GM18909 (cell line): Measurements from ENCODE around the gene KRTAP9-9.
"Not testable (repeated sequence)": the region's sequence is repeated elsewhere in the genome, so short reads cannot be mapped to it uniquely, and the experiment has no call there.

Experiments
- ATAC-seq: cut with Tn5 transposase; IDR thresholded peaks from one replicate; pipeline ENCODE4 v1.9.1; 2021; ENCODE audit warnings: mild to moderate bottlenecking; ENCODE audit not compliant: unreplicated experiment, poor library complexity

The KRTAP9-9 gene

DNA sequence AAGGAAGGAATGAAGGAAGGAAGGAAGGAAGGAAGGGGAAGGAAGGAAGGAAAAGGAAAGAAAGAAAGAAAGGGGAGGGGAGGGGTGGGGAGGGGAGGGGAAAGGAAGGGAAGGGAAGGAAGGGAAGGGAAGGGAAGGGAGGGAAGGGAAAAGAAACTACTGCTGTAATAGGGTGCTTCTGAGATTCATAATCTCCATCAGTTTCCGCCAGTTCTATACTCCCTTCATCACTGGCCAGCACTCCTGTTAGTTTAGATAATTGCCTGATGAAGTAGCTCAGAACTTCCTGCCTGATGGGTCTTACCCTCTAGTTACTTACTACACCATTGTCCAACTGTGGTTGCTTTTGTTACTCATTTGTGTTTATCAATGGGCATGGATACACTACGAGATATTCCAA is 8.0 kb downstream of the KRTAP9-9 start:
- no peak for ATAC-seq

GRCh38 chr17:41264599-41264998 is 9.4 kb downstream of the KRTAP9-9 start:
- no peak for ATAC-seq

DNA sequence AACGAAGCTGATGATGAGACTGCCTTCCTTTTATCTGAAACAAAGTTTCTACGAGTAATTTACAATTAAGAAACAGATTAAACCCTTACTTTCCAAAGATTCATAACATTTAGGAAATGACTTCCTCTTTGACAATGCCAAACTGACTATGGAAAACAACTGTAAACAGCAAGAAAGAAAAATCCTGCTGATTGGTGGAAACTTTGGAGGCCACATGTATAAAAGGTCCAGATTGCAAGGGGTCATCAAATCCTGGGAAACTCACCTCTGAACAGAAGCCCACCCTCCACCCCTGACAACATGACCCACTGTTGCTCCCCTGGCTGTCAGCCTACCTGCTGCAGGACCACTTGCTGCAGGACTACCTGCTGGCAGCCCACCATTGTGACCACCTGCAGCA is 9.9 kb downstream of the KRTAP9-9 start, which contains the start of gene KRTAP9-6:
TSS of gene KRTAP9-6 (plus strand) at position 301 of the 400 bp plus-strand sequence. CDS start at position 301, 0 bp downstream.
- ATAC-seq = no peak

DNA sequence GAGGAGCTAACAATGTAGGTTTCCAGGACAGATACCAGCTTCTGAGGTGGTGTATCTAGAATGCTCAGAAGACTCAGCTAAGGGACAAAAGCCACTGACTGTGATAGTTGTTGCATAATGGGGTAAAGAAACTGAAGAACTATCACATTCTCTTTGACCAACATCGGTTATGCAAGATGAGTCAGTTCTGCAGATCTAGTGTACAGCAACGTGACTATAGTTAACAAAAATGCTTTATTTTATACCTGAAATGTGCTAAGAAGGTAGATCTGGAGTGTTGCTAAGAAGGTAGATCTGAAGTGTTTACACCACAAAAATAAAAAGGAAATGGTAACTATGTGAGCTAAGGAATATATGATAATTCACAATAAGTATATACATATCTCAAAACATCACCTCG is 12.5 kb downstream of the KRTAP9-9 start:
- ATAC-seq = no peak

- not testable (repeated sequence) for ATAC-seq
Observed at GRCh38 chr17:41271323-41271722, 16.1 kb downstream of the KRTAP9-9 start.

DNA sequence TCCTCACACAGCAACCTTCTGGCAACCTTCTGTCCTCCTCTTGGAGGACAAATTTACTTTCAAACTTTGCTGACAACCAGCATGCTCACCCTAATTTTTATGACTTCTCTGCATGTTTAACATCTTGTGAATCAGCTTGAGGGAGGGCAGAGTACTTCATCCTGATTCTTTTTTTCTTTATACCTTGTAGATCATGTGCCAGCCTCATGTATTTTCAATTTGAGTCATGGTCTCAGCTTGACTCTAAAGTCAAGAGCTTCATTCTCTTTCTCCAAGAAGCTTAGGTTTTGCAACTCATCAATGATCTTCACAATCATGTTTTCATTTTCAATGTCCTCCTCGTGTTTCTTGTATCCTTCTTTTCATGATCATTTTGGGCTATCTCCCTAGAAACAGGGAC is 16.7 kb downstream of the KRTAP9-9 start:
- ATAC-seq = no peak

DNA sequence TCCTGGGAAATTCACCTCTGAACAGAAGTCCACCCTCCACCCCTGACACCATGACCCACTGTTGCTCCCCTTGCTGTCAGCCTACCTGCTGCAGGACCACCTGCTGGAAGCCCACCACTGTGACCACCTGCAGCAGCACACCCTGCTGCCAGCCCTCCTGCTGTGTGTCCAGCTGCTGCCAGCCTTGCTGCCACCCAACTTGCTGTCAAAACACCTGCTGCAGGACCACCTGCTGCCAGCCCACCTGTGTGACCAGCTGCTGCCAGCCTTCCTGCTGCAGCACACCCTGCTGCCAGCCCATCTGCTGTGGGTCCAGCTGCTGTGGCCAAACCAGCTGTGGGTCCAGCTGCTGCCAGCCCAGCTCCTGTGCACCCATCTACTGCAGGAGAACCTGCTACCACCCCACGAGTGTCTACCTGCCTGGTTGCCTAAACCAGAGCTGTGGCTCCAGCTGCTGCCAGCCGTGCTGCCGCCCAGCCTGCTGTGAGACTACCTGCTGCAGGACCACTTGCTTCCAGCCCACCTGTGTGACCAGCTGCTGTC is 20.5 kb downstream of the KRTAP9-9 start, which contains the start of gene KRTAP9-7:
TSS of gene KRTAP9-7 (plus strand) at position 51 of the 543 bp plus-strand sequence. CDS start at position 51, 0 bp downstream.
- ATAC-seq = not testable (repeated sequence)

DNA sequence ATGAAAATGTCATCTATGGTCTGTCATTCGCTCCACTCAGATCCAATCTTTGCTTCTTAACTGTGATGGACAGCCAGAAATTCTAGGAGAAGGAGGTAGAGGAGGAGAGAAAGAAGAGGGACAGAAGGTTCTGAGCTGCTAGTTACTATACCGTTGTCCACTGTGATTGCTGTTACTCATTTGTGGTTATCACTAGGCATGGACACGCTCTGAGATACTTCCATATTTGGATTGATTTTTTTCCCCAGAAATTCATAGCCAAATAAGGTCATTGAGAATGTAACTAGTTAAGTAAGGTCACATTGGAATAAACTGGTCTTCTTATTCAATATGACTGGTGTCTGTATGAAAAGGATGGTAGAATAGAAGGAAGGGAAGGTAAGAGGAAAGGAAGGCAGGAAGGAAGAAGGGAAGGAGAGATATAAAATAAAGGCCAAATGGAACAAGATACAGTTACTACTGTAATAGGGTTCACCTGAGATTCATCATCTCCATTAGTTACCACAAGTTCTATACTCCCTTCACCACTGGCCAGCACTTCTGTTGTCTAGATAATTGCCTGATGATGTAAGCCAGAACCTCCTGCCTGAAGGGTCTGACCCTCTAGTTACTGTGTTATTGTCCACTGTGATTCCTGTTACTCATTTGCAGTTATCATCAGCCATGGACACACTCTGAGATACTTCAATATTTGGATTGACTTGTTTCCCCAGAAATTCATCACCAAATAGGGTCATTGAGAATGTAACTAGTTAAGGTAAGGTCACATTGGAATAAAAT is 23.2 kb downstream of the KRTAP9-9 start:
- ATAC-seq = no peak

DNA sequence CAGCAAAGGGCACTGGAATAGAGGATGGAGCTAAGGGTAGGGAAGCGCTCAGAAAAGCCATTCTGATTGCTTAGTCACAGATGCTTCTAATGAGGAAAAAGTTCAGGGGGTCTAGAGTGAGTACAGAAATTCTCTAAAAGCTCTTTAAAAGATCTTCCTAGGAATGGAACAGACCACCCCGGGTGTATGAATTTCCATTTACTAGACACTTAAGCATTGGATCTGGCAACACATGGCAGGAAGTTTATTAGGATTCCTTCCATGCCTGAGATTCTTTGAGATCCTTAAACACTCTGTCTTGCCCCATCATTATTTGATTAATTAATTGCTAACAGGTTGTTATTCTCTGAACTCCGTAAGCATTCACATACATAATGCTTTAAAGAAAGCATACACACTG is 28.9 kb downstream of the KRTAP9-9 start:
- no peak for ATAC-seq

GRCh38 chr17:41284546-41284945 is 29.4 kb downstream of the KRTAP9-9 start:
- no peak for ATAC-seq

GRCh38 chr17:41287050-41287449 is 31.9 kb downstream of the KRTAP9-9 start:
- no peak for ATAC-seq

DNA sequence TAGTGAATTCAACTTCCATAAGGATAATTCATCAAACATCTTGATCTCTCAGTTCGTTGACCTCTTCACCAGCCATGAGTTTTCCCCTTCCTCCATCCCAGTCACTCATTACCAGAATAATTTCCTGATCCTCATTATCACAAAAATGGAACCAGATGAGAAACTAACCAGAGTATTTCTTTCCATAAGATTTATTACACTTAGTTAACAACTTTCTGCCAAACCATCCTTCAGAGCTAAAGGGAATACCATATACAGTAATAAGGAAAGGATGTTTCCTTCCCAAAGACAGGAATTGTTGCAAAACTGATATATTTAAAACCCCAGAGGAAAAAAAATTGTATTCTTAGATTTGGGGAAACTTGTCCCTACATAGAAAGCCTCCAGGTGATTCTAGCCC is 38.8 kb downstream of the KRTAP9-9 start:
- ATAC-seq = no peak

GRCh38 chr17:41296846-41297245 is 41.7 kb downstream of the KRTAP9-9 start:
- ATAC-seq = no peak

GRCh38 chr17:41298458-41299135 is 43.4 kb downstream of the KRTAP9-9 start:
- no peak for ATAC-seq

DNA sequence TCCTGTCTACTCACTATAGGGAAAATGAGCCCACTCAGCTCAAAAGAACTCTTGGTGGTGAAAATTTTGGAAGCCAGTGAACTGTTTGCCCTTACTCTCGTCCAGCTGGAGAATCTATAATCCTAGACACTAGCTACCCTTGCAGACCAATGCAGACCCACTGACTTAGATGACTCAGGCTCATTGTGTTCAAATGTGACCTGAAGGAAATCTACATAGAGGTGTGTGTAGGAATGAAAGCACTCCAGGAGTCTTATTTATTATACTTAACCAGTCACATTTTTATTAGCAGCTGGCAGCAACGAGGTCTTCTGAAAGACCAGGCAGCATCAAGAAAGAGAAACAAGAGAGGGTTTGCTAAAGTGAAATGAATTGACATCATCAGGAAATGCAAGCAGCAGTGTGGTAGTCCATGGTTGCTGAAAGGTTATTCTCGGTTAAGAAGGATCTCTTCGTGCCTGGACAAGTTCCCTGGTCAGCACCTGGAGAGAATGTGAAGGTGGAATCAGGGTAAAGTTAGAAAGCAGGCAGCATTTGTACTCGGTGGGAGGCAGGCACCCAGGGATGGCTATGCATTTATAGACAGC is 46.1 kb downstream of the KRTAP9-9 start:
- ATAC-seq = no peak

DNA sequence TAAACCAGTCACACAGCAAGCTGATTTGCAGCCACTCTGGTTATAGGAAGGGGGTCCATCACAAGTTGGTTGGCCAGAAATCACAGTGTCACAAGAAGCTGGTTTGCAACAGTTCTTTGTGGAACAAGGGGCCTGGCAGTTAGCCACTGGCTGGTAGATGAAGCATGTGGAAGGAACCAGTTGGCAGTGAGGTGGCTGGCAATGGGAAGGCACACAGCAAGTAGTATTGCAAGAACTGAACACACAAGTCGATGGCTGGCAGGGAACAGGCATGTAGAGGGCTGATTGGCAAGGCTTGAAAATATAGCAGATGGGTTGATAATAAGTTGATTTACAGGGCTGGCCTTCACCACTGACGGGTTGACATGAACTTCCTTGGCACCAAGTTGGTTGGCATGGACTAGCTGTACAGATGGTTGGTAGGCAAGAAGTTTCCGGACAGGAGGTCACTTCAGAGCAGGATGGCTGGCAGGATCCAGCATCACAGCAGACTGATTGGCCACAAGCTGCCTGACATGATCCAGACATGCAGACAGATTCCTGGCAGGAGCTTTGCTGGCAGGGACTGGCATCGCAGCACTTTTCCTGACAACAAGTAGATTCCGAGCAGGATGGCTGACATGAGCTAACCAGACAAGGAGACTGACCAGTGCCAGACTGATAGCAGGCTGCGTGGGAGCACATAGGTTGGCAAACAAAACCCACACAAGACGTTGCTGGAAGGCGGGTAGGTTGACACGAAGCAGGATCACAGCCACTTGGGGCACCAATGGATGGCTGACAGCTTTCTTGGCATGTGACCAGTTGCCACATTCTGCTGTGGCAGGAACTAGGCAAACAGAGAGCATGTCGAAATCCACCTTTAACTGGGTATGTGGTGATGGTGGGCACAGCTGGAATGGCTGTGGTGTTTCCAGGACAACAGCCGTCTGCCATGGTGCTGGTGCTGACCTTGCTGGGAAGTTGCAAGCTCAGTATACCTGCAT is 47.0 kb downstream of the KRTAP9-9 start, which contains the start of gene KRTAP29-1:
TSS of gene KRTAP29-1 (minus strand) at position 936 of the 986 bp plus-strand sequence. CDS start at position 936, 0 bp downstream.
- no peak for ATAC-seq

- no peak for ATAC-seq
Observed at GRCh38 chr17:41302981-41303380, 47.8 kb downstream of the KRTAP9-9 start.

- ATAC-seq = no peak
Observed at GRCh38 chr17:41304091-41304490, 48.9 kb downstream of the KRTAP9-9 start.
